Karpas-422 (cell line): Measurements from ENCODE around the gene TLE5. TPM values are rescaled to one million over a fixed set of nuclear protein-coding genes. Genes with fewer than 3 reads are reported as not detected.

Experiments used
- DNase-seq: peaks from one replicate; pipeline ENCODE4 v3.0.0-alpha.2; 2015
- H2AFZ ChIP-seq: fragments of 200-600 bp; sonication (generic); 2 replicates; pipeline ENCODE4 v1.6.1; 2014; ENCODE audit warnings: antibody characterized with exemption, low read length, mixed read lengths
- H3K27ac ChIP-seq: fragments of 200-600 bp; sonication (generic); 2 replicates; pipeline ENCODE4 v1.5.1; 2014; ENCODE audit warnings: mild to moderate bottlenecking, low read length, moderate library complexity
- H3K27me3 ChIP-seq: fragments of 200-600 bp; sonication (generic); 2 replicates; pipeline ENCODE4 v1.6.1; 2014; ENCODE audit warnings: low read length, mixed read lengths
- H3K36me3 ChIP-seq: fragments of 200-600 bp; sonication (generic); 2 replicates; pipeline ENCODE4 v1.6.1; 2014; ENCODE audit warnings: low read length, mixed read lengths; ENCODE audit not compliant: insufficient read depth
- H3K4me1 ChIP-seq: fragments of 200-600 bp; sonication (generic); 2 replicates; pipeline ENCODE4 v1.6.1; 2014; ENCODE audit warnings: mild to moderate bottlenecking, low read length, mixed read lengths
- H3K4me2 ChIP-seq: fragments of 200-600 bp; sonication (generic); 2 replicates; pipeline ENCODE4 v1.6.1; 2014; ENCODE audit warnings: low read length, low read depth, mild to moderate bottlenecking; ENCODE audit not compliant: poor library complexity, severe bottlenecking
- H3K4me3 ChIP-seq: fragments of 200-600 bp; sonication (generic); 2 replicates; pipeline ENCODE4 v1.5.1; 2014; ENCODE audit warnings: mild to moderate bottlenecking, antibody characterized with exemption, low read length, mixed read lengths
- H3K79me2 ChIP-seq: fragments of 200-600 bp; sonication (generic); 2 replicates; pipeline ENCODE4 v1.6.1; 2014; ENCODE audit warnings: mild to moderate bottlenecking, low read length, mixed read lengths
- H3K9ac ChIP-seq: fragments of 200-600 bp; sonication (generic); 2 replicates; pipeline ENCODE4 v1.6.0; 2014; ENCODE audit warnings: low read length
- H3K9me2 ChIP-seq: fragments of 200-600 bp; sonication (generic), shearing (Covaris generic); replicated peaks from 2 replicates; pipeline ENCODE4 v1.6.0; 2014; ENCODE audit warnings: mild to moderate bottlenecking, low read length, moderate library complexity; ENCODE audit not compliant: insufficient read depth
- H3K9me3 ChIP-seq: fragments of 300-700, 200-600 bp; sonication (generic); 2 replicates; pipeline ENCODE4 v1.6.1; 2014; ENCODE audit warnings: low read length, mixed read lengths
- H4K20me1 ChIP-seq: fragments of 200-600 bp; sonication (generic); 2 replicates; pipeline ENCODE4 v1.6.1; 2014; ENCODE audit warnings: mild to moderate bottlenecking, antibody characterized with exemption, low read length, low read depth; ENCODE audit not compliant: insufficient read depth
- total RNA-seq: library from RNA; depleted of rRNA; stranded (reverse); fragments of >200 nt; shearing (Covaris generic); gene quantifications from 2 replicates; pipeline ENCODE4 v1.2.3, GENCODE V29; 2014; ENCODE audit warnings: low replicate concordance

Gene TLE5
- total RNA-seq, 1 experiment from 2014 or later = 146 TPM

DNA sequence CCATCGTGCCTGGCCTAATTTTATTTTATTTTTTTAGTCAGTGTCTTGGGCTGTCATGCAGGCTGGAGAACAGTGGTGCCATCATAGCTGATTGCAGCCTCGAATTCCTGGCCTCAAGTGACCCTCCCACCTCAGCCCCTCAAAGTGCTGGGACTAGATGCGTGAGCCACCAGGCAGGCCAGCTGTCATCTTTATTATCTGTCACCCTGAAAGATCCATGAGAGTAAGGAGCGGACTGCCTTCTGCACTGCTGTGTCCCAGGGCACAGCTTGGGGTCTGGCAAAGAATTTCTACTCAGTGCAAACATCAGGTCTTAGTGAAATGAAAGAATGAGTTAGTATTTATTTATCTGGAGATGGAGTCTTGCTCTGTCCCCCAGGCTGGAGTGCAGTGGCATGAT, 9.5 kb upstream of the TLE5 start:
- Histone ChIP-seq H3K4me2 (no peak overlapping the region), H3K27ac (no peak overlapping the region), H3K9me3 (no peaks in the 10 kb centered on the region), H3K9me2 (no peaks in the 10 kb centered on the region), H3K27me3 (no peaks in the 10 kb centered on the region), H4K20me1 (no peaks in the 10 kb centered on the region), H3K4me3 (no peak overlapping the region), H3K9ac (no peak overlapping the region), H2AFZ (no peak overlapping the region), H3K79me2 (no peaks in the 10 kb centered on the region), H3K36me3 (no peaks in the 10 kb centered on the region), H3K4me1 (no peaks in the 10 kb centered on the region)
- DNase-seq = no peak

DNA sequence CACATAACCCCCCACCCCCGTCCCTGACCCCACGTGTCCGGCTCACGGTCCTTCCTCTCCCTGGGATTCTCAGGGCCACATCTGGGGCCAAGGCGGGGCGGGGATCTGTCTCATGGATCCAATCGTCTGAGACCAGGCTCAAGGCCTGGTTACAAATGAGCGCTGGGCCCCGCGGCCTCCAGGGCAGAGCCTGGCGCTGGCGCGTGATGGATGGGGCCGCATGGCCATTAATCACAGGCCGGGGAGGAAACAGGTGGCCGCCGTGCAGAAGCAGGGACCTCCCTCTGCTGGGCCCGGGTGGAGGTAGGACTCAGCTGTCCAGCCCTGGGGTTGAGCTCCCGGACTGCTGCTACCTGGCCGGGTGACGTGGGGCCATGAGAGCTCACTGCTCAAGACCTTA, 5.8 kb upstream of the TLE5 start:
- H3K4me3 ChIP-seq = no peak overlapping the region
- no peaks in the 10 kb centered on the region for H3K27me3 ChIP-seq
- H3K9ac ChIP-seq = no peak overlapping the region
- DNase-seq = no peak
- H3K27ac ChIP-seq = no peak overlapping the region
- peaks cover 13% of the 10 kb centered on the region for H3K4me1 ChIP-seq
- no peaks in the 10 kb centered on the region for H3K9me3 ChIP-seq
- no peak overlapping the region for H3K4me2 ChIP-seq
- no peaks in the 10 kb centered on the region for H4K20me1 ChIP-seq
- no peaks in the 10 kb centered on the region for H3K36me3 ChIP-seq
- no peak overlapping the region for H2AFZ ChIP-seq
- H3K9me2 ChIP-seq = no peaks in the 10 kb centered on the region
- no peaks in the 10 kb centered on the region for H3K79me2 ChIP-seq

DNA sequence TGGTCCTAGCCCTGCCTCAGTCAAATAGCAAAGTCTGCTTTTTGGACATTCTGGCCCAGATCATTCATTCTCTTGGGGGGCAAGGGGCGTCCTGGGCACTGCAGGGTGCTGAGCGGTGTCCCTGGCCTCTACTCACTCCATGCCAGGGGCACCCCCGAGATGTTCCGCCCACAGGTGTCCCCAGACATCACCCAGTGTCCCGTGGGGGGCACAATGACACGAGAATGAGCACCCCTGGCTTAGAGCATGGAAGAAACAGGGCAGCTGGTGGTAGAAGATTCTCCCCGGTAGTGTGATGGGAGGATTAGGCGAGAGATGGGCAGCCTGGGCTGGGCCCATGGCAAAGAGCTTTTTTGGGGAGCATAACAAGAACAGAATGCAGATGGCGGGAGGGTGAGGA, 5.3 kb upstream of the TLE5 start:
- Histone ChIP-seq H3K4me1 (peaks cover 18% of the 10 kb centered on the region), H3K27ac (no peak overlapping the region)

DNA sequence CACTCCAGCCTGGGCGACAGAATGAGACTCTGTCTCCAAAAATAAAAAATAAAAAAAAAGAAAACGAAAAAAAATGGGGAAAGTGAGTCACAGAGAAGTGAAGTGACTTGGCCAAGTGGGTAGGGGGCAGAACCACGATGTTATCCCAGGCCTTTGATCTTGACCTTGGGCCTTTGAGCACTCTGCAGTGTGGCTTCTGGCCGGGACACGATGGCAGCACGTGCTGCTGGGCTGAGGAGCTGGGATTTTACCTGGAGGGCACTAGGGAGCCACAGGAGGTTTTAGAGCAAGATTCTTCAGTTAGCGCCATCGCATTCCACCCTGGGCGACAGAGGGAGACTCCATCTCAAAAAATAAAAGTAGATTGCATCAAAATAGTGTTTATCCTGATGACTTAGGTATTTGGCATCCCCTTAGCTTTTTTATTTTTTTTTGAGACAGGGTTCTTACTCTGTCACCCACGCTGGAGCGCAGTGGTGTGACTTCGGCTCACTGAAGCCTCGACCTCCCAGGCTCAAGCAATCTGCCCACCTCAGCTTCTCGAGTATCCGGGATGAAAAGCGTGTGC, 4.3 kb upstream of the TLE5 start:
- Histone ChIP-seq H3K9me3 (no peaks in the 10 kb centered on the region), H3K4me3 (no peak overlapping the region), H3K36me3 (no peaks in the 10 kb centered on the region), H3K9ac (no peak overlapping the region), H3K4me1 (peaks cover 18% of the 10 kb centered on the region), H3K9me2 (no peaks in the 10 kb centered on the region), H2AFZ (no peak overlapping the region), H3K4me2 (no peak overlapping the region), H4K20me1 (no peaks in the 10 kb centered on the region), H3K79me2 (no peaks in the 10 kb centered on the region), H3K27me3 (no peaks in the 10 kb centered on the region), H3K27ac (no peak overlapping the region)
- DNase-seq = no peak

More for the DNA sequence above, 5.3 kb upstream of the TLE5 start:
- Histone ChIP-seq H3K9me3 (no peaks in the 10 kb centered on the region), H2AFZ (no peak overlapping the region), H3K79me2 (no peaks in the 10 kb centered on the region), H3K4me2 (no peak overlapping the region), H3K9ac (no peak overlapping the region), H3K36me3 (no peaks in the 10 kb centered on the region), H3K4me3 (no peak overlapping the region), H4K20me1 (no peaks in the 10 kb centered on the region), H3K27me3 (no peaks in the 10 kb centered on the region), H3K9me2 (no peaks in the 10 kb centered on the region)
- DNase-seq = no peak

DNA sequence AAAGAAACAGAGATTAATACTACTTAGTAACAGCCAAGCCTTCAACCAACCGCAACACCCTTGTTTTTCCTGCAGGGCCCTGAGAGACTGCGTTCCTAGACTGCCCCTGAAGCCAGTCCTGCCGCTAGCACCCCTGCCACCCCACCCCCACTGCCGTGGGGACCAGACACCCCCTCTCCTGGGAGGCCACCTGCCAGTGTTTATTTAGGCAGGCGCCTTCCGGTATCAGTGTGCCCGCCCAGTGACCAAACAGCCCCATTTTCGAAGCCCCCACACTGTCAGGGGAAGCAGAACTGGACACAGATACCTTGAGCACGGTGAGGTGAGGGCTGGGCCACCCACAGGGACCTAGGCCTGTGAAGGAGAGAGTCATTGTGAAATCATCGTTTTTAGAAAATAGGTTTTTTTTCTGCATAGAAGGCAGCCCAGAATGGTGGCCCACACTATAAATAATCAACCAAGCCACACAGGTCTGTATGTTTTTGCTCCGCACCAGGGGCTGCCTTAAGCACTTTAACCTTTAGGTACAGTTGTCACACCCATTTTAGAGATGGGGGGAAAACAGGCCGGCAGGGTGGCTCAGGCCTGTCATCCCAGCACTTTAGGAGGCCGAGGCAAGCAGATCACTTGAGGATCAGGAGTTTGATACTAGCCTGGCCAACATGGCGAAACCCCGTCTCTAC, 3.5 kb upstream of the TLE5 start:
- Histone ChIP-seq H3K27ac (no peak overlapping the region), H3K4me1 (peaks cover 24% of the 10 kb centered on the region), H4K20me1 (no peaks in the 10 kb centered on the region), H3K36me3 (no peaks in the 10 kb centered on the region), H3K4me3 (no peak overlapping the region), H3K27me3 (no peaks in the 10 kb centered on the region), H2AFZ (no peak overlapping the region), H3K9me3 (no peaks in the 10 kb centered on the region), H3K9me2 (no peaks in the 10 kb centered on the region), H3K4me2 (no peak overlapping the region), H3K9ac (no peak overlapping the region), H3K79me2 (no peaks in the 10 kb centered on the region; the same call in 1 of the 2 replicates)
- peak; percentile 64 for DNase-seq

DNA sequence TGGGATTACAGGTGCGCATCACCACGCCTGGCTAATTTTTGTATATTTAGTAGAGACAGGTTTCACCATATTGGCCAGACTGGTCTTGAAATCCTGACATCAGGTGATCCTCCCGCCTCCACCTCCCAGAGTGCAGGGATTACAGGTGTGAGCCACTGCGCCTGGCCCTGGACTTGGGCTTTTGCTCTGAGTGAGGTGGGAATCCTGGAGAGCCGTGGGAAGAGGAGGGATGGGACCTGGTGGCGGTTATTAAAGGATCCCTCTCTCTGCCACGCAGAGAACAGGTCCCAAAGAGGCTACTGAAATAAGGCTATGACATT, 1.7 kb upstream of the TLE5 start:
- H4K20me1 ChIP-seq = 0 out of 2 replicates have a peak, but pooled peaks cover 7% of the 10 kb centered on the region
- H3K9me2 ChIP-seq = no peaks in the 10 kb centered on the region
- no peak overlapping the region for H2AFZ ChIP-seq
- H3K9me3 ChIP-seq = no peaks in the 10 kb centered on the region
- H3K36me3 ChIP-seq = peaks cover 6% of the 10 kb centered on the region; the same call in 1 of the 2 replicates
- no peaks in the 10 kb centered on the region; the same call in 1 of the 2 replicates for H3K79me2 ChIP-seq
- no peak for DNase-seq
- H3K27me3 ChIP-seq = no peaks in the 10 kb centered on the region
- no peak overlapping the region for H3K4me3 ChIP-seq
- no peak overlapping the region for H3K27ac ChIP-seq
- no peak overlapping the region for H3K4me2 ChIP-seq
- peaks cover 24% of the 10 kb centered on the region for H3K4me1 ChIP-seq
- H3K9ac ChIP-seq = no peak overlapping the region

DNA sequence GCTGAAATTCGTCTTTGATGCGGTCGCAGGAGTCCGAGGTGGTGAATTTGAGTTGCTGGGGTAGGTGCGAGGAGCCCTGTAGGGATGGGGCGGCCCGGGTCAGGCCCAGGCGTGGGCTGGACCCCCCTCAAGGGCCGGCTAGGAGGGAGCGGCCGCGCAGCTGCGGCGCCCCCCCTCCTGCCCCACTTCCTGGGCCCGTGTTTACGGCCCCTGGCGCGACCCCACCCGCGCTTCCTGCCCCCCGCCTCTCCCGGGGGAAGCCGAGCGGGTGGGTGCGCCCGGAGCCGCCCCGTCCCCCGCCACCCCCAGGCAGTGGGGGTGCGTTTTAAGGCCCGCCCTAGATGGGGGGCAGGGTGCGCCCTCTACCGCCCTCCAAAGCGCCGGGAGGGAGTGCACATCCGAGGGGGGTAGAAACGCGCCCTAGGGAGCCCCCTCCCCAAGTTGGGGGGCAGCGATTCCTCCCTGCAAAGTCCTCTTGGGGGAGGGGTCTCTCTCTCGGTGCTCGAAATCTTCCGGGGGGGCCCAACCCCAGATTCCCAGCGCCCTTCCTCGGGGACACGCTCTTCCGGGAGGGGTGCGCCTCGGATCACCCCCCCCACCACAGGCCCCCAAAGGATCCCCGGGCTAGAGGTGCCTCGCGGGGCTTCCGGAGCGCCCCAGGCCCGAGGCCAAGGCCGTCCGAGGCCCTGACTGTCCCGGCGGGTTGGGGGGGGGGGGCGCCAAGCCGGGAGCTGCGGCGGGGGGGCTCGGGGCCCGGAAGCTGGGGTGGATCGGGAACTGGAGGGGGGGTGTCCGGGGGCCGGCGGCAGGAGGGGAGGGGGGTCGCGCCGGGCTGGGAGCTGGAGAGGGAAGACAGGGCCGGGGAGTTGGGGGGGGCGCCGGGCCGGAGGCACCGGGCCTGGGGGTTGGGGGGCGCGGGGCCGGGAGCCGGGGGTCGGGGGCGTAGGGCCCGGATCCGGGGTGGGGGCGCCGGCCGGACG, 823 bp downstream of the TLE5 start:
- H3K4me2 ChIP-seq = peak overlapping the region; percentile 89
- peaks cover 24% of the 10 kb centered on the region for H3K4me1 ChIP-seq
- peak overlapping the region; percentile 87 for H3K9ac ChIP-seq
- no peaks in the 10 kb centered on the region for H3K9me2 ChIP-seq
- 0 out of 2 replicates have a peak, but pooled peaks cover 7% of the 10 kb centered on the region for H4K20me1 ChIP-seq
- no peaks in the 10 kb centered on the region for H3K27me3 ChIP-seq
- H3K9me3 ChIP-seq = no peaks in the 10 kb centered on the region
- H2AFZ ChIP-seq = peak overlapping the region; percentile 81
- H3K27ac ChIP-seq = peak overlapping the region; percentile 70
- DNase-seq = peak; percentile 78
- peaks cover 6% of the 10 kb centered on the region; the same call in 1 of the 2 replicates for H3K36me3 ChIP-seq
- peak overlapping the region; percentile 85 for H3K4me3 ChIP-seq
- H3K79me2 ChIP-seq = no peaks in the 10 kb centered on the region; the same call in 1 of the 2 replicates

DNA sequence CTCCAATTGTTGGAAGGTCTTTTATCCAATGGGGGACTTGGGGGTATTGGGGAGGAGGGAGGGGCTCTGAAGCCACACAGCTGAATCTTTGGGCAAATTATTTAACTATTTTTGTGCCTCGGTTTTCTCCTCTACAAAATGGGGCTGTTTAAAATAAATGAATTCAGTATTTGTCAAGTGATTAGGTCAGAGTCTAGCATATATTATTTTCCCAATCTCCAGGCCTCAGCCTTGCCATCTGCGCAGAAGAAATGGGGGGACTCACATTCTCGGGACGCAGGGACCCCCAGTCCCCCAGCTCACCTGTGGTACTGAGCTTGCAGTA, 1.5 kb downstream of the TLE5 start:
- Histone ChIP-seq H3K27me3 (no peaks in the 10 kb centered on the region), H3K4me3 (peak overlapping the region; percentile 85), H3K9me2 (no peaks in the 10 kb centered on the region), H4K20me1 (0 out of 2 replicates have a peak, but pooled peaks cover 7% of the 10 kb centered on the region), H3K9ac (peak overlapping the region; percentile 87), H3K4me1 (peaks cover 21% of the 10 kb centered on the region), H3K4me2 (peak overlapping the region; percentile 89), H2AFZ (no peak overlapping the region), H3K79me2 (no peaks in the 10 kb centered on the region; the same call in 1 of the 2 replicates), H3K36me3 (peaks cover 6% of the 10 kb centered on the region; the same call in 1 of the 2 replicates), H3K9me3 (no peaks in the 10 kb centered on the region), H3K27ac (peak overlapping the region; percentile 70)
- no peak for DNase-seq
